Activated CD4-positive, alpha-beta memory T cell treated with anti-CD3 and anti-CD28 coated beads, Interleukin-2, amount 10 ng/mL, durations not matched to agents 7 days and 5 days (primary cell): ENCODE measurements around the gene VWA5B1. TPM values are rescaled to one million over a fixed set of nuclear protein-coding genes. Genes with fewer than 3 reads are reported as not detected.
"Not testable (repeated sequence)": the region's sequence is repeated elsewhere in the genome, so short reads cannot be mapped to it uniquely, and the experiment has no call there.

Experiments
- CTCF ChIA-PET: fragments of 350-600 bp; sonication (Branson Sonifier 250); formaldehyde crosslinking; loops from one replicate; lab custom pipeline; 2021; ENCODE audit warnings: antibody characterized with exemption, inconsistent platforms; lab: Charles Lee
- POLR2A ChIA-PET: fragments of 350-600 bp; sonication (Branson Sonifier 250); formaldehyde crosslinking; loops from one replicate; lab custom pipeline; 2021; ENCODE audit warnings: antibody characterized with exemption; lab: Charles Lee
- DNase-seq: peaks from one replicate; pipeline ENCODE4 v3.0.0-alpha.2; 2020
- H3K27ac Mint-ChIP-seq: one replicate; pipeline ENCODE4 v1.8.0; 2021; ENCODE audit warnings: mild to moderate bottlenecking, mixed read lengths
- H3K27me3 Mint-ChIP-seq: one replicate; pipeline ENCODE4 v1.8.0; 2021; ENCODE audit warnings: mixed read lengths
- H3K36me3 Mint-ChIP-seq: one replicate; pipeline ENCODE4 v1.8.0; 2021; ENCODE audit warnings: low read depth, mixed read lengths
- H3K4me1 Mint-ChIP-seq: one replicate; pipeline ENCODE4 v1.8.0; 2021; ENCODE audit warnings: mixed read lengths
- H3K4me3 Mint-ChIP-seq: one replicate; pipeline ENCODE4 v1.8.0; 2021; ENCODE audit warnings: mild to moderate bottlenecking, mixed read lengths
- H3K9me3 Mint-ChIP-seq: one replicate; pipeline ENCODE4 v1.8.0; 2021; ENCODE audit warnings: mixed read lengths
- total RNA-seq, 2 experiments: library from RNA; stranded (reverse); gene quantifications; one replicate each; pipeline ENCODE4 v1.2.3, GENCODE V29; 2021

The VWA5B1 gene
- total RNA-seq, 2 experiments from 2014 or later = not detected

DNA sequence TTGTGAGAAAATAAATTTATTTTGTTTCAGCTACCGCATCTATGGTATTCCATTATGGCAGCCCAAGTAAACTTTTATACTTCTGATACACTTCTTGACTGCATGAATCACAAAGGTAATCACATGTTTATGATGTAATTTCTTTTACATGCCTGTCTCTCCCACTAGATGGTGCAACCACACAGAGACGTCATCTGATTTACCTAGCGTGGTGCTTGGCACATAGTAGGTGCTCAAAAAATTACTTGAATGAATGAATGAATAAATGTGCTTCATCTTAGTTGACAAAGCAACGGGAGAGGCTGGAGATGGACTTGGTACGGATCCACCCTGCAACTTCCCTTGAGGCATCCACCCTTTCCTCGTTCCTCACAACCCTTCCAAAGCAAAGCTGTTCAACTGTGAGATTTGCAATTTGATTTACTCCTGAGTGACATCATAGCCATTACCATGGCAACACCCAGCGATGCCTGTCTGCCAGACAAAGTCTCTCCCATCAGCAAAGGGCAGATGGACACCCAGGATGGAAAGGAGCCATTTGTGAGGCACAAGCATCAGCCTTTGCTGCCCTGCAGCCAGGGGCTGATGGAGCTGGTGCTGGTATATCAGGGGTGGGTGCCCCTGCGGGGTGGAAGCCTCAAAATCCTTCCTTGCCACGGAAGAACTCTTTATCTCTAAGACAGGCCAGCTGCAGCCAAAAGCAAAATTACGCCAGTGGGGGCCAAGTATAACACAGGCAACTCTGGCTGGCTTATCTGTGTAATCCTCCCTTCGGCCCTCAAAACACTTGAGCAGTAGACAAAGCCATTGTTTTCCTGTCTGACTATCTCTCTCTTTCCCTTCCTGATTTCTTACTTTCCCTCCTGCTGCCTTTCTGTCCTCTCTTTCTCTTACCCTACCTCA lies 18.9 kb upstream of the VWA5B1 start:
- no peaks in the 10 kb centered on the region for H3K9me3 Mint-ChIP-seq
- DNase-seq = no peak
- no peaks in the 10 kb centered on the region for H3K36me3 Mint-ChIP-seq
- no peak overlapping the region for H3K4me3 Mint-ChIP-seq
- peaks cover 26% of the 10 kb centered on the region for H3K27me3 Mint-ChIP-seq
- ChIA-PET CTCF (no interaction called here), POLR2A (no interaction called here)
- no peak overlapping the region for H3K27ac Mint-ChIP-seq
- H3K4me1 Mint-ChIP-seq = no peaks in the 10 kb centered on the region

DNA sequence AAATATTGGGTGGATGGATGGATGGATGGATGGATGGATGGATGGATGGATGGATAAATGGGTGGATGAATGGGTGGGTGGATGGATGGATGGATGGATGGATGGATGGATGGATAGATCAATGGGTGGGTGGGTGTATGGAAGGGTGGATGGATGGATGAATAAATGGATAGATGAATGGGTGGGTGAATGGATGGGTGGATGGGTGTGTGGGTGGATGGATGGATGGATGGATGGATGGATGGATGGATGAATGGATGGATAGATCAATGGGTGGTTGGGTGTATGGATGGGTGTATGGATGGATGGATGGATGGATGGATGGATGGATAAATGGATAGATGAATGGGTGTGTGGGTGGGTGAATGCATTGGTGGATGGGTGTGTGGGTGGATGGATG lies 17.0 kb upstream of the VWA5B1 start:
- H3K9me3 Mint-ChIP-seq, H3K4me1 Mint-ChIP-seq, H3K4me3 Mint-ChIP-seq, POLR2A ChIA-PET, CTCF ChIA-PET, H3K27ac Mint-ChIP-seq, DNase-seq, H3K36me3 Mint-ChIP-seq: not testable (repeated sequence)
- H3K27me3 Mint-ChIP-seq = peaks cover 24% of the 10 kb centered on the region

DNA sequence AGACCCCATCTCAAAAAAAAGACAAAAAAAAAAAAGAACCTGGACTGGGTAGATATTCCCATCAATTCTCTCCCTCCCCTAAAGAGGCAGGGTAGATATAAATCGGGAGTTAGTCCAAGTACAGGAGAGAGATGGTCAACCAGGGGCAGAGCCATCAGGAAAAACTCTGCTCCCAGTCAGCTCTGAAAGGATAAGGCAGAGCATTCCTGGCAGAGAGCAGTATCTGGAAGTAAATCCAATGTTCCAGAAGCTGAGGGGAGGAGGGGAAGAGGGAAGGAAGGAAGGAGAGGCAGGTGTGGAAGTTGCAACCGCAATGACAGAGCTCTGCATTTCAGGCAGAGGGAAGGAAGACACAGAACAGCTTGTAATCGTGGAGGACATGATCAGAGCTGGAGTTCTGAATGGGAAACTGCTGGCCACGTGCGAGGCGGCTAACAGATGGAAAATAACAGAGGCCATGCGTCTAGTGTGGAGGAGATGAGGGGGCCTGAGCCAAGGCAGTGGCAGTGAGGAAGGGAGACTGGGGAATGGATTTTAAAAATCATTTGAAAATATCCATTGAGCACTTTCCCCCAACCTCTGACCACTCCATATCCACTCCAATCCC lies 15.3 kb upstream of the VWA5B1 start:
- Mint-ChIP-seq H3K27ac (no peak overlapping the region), H3K4me3 (no peak overlapping the region), H3K36me3 (no peaks in the 10 kb centered on the region), H3K9me3 (no peaks in the 10 kb centered on the region), H3K27me3 (peaks cover 22% of the 10 kb centered on the region), H3K4me1 (no peaks in the 10 kb centered on the region)
- DNase-seq = no peak
- ChIA-PET POLR2A (no interaction called here), CTCF (no interaction called here)

DNA sequence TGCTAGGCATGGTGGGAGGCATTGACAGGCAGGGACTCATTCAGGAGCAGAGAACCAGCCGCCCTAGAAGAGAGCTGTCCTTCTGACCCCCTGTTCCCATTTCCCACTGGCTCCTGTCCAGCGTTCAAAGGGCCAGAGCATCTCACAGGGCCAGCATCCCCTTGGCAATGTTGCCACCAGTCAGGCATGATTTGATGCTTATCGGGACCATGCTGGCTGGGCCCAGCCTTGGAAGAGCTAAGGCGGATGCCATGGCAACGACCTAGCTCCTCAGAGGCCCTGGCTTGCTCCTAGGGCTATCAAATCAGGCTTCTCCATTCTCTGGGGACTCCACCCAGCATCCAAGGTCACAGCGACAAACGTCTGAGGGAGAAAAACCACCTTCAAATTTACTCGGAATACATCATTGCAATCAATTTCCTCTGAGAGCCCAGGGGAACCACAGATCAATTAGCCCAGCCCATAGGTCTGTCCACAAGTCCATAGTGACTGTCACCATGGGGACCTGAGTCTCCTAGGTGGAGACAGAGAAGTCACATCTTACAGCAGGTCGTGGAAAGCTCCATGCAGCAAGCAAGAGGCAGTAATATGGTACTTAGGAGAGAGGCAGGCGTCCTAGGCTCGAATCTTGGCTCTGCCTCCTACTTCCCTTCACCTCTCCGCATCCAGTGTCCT lies 14.1 kb upstream of the VWA5B1 start:
- Mint-ChIP-seq H3K27me3 (peaks cover 19% of the 10 kb centered on the region), H3K36me3 (no peaks in the 10 kb centered on the region), H3K4me3 (no peak overlapping the region), H3K9me3 (no peaks in the 10 kb centered on the region), H3K4me1 (no peaks in the 10 kb centered on the region), H3K27ac (no peak overlapping the region)
- POLR2A ChIA-PET = no interaction called here
- no peak for DNase-seq
- CTCF ChIA-PET = no interaction called here

DNA sequence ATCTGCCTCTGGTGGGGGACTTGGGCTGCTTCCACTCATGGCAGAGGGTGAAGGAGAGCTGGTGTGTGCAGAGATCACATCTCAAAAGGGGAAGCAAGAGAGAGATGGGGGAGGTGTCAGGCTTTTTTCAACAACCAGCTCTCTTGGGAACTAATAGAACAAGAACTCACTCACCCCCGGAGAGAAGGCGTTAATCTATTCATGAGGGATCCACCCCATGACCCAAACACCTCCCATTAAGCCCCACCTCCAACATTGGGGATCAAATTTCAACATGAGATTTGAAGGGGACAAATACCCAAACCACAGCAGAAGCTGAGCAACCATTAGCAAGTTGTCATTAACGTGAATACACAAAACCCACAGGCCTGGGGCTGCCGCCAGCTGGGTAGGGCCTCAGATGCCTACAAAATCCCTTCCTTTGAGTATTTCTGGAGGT lies 12.0 kb upstream of the VWA5B1 start:
- CTCF ChIA-PET = no interaction called here
- H3K36me3 Mint-ChIP-seq = no peaks in the 10 kb centered on the region
- H3K27ac Mint-ChIP-seq = no peak overlapping the region
- POLR2A ChIA-PET = no interaction called here
- H3K4me3 Mint-ChIP-seq = no peak overlapping the region
- no peak for DNase-seq
- H3K9me3 Mint-ChIP-seq = no peaks in the 10 kb centered on the region
- no peaks in the 10 kb centered on the region for H3K4me1 Mint-ChIP-seq
- peaks cover 27% of the 10 kb centered on the region for H3K27me3 Mint-ChIP-seq

DNA sequence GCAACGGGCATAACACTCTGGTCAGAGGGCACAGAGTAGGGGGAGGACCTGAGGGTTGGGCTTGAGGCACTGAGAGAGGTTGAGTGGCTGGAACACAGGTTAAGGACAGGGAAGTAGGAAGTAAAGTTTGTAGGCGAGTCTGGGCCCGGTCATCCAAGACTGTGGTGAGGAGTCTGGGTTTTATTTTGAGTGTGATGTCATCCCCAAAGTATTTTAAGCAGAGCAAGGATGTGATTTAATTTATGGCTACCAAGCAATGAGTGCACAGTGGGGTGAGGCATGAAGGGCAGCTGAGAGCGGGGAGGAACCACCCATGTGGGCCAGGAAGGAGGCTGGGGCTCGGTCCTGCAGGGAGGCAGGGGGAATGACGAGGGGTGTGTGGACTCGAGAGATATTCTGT lies 11.2 kb upstream of the VWA5B1 start:
- no peak for DNase-seq
- Mint-ChIP-seq H3K4me1 (no peaks in the 10 kb centered on the region), H3K27me3 (peaks cover 27% of the 10 kb centered on the region), H3K36me3 (no peaks in the 10 kb centered on the region), H3K4me3 (no peak overlapping the region), H3K9me3 (no peaks in the 10 kb centered on the region), H3K27ac (no peak overlapping the region)
- POLR2A ChIA-PET = no interaction called here
- CTCF ChIA-PET = no interaction called here

DNA sequence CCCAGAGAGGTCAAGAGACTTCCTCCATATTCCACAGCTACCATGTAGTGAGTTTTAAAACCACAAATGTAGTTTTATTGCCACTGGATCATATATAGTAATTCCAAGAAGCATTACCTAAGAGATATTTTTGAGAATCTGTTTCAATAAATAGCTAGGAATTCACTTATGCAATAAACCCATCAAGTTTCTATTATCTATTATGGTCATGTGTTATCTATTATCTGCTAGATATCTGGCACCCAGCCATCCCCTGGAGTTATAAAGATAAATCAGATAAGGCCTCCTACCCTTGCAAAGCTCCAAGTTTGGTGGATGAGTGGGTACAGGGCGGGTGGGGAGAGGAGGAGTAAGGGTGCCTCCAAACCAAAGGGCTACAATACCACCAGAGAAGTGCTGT lies 10.3 kb upstream of the VWA5B1 start:
- Mint-ChIP-seq H3K27ac (no peak overlapping the region), H3K9me3 (no peaks in the 10 kb centered on the region), H3K4me3 (no peak overlapping the region), H3K27me3 (peaks cover 34% of the 10 kb centered on the region), H3K4me1 (no peaks in the 10 kb centered on the region), H3K36me3 (no peaks in the 10 kb centered on the region)
- DNase-seq = no peak
- ChIA-PET CTCF (interaction anchor here (1.1 kb wide), 1 partner anchor 55 kb away, joined by 3 read pairs; no protein-coding TSS in a partner anchor), POLR2A (no interaction called here)

DNA sequence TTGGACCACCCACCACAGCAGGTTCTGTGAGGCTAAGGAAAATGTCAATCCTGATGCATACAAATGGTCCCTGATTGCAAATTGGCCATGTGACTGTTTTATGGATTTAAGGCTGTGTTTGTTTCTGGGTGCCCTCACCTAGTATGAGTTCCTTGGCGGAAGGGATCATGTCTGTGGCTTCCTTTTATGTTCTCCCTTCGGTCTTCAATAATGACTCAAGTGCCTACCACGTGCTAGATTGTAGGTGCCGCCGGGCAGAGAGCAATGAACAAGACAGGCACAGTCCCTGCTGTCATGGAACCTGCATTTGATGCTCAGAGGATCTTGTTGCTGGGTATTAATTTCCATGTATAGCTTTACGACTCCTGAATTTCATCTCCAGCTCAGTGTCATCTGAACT lies 9.8 kb upstream of the VWA5B1 start:
- no peak for DNase-seq
- Mint-ChIP-seq H3K27ac (no peak overlapping the region), H3K4me1 (no peaks in the 10 kb centered on the region), H3K27me3 (peaks cover 34% of the 10 kb centered on the region), H3K9me3 (no peaks in the 10 kb centered on the region), H3K4me3 (no peak overlapping the region), H3K36me3 (no peaks in the 10 kb centered on the region)
- ChIA-PET POLR2A (no interaction called here), CTCF (interaction anchor here (0.6 to 1.1 kb wide), 2 partner anchors 56 to 68 kb away, joined by 3 to 4 read pairs; no protein-coding TSS in a partner anchor)

DNA sequence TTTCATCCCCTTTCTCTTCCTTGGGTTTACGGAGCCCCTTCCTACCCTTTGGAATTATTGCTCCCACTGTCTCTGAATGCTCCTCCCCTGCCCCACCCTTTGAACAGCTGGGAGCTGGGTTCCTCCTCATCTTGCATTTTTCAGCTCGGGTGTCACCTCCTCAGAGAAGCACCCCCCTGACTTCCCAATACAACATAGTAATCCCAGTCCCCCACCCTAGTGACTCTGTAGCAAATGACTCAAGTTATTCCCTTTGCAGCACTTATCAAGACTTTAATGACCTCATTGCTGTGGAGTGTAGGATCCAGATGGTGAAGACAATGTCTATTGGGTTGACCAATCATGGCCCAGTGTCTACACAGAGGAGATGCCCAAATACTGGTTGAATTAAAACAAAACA lies 8.9 kb upstream of the VWA5B1 start:
- peaks cover 38% of the 10 kb centered on the region for H3K27me3 Mint-ChIP-seq
- POLR2A ChIA-PET = no interaction called here
- H3K36me3 Mint-ChIP-seq = no peaks in the 10 kb centered on the region
- CTCF ChIA-PET = no interaction called here
- H3K4me3 Mint-ChIP-seq = no peak overlapping the region
- H3K9me3 Mint-ChIP-seq = no peaks in the 10 kb centered on the region
- H3K27ac Mint-ChIP-seq = no peak overlapping the region
- DNase-seq = no peak
- H3K4me1 Mint-ChIP-seq = no peaks in the 10 kb centered on the region

DNA sequence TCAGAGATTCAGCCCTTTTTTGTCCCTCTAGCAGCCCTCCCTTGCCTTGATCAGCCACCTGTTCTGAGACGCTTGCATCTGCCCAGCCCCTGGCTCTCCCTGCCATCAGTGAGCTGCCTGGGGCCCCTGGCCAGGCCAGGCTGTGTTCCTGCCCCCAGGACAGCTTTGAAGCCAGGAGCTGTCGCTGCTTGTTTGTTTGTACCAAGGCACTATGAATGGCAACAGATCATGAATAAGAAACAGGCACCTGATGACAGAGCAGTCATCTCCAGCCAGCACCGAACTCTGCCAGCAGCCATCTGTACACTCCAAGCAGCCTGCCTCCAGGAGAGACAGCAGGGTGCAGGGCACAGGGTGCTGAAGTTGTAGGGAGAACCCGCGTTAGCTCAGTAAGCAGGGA lies 8.1 kb upstream of the VWA5B1 start:
- Mint-ChIP-seq H3K36me3 (no peaks in the 10 kb centered on the region), H3K4me1 (no peaks in the 10 kb centered on the region), H3K9me3 (no peaks in the 10 kb centered on the region), H3K4me3 (no peak overlapping the region), H3K27me3 (peaks cover 37% of the 10 kb centered on the region), H3K27ac (no peak overlapping the region)
- ChIA-PET CTCF (no interaction called here), POLR2A (no interaction called here)
- DNase-seq = no peak

DNA sequence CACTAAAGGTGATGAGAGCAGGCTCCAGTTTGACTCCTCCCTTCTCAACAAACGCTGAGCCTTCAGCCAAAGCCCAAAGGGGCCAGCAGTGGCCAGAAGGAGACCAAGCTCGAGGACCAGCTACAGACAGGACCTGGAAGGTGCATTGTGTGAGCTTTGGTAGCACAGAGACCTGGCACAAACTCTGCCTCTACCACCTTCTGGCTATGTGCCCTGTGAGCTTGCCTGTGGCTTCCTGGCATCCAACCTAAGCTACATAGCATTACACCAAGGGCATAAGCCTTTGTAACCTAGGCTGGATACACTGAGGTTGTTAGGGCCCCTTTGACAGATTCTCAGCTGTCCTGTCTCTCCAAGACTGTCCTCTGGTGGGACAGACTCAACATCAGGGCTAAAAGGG lies 6.6 kb upstream of the VWA5B1 start:
- H3K27ac Mint-ChIP-seq = no peak overlapping the region
- no peaks in the 10 kb centered on the region for H3K36me3 Mint-ChIP-seq
- no peaks in the 10 kb centered on the region for H3K9me3 Mint-ChIP-seq
- ChIA-PET POLR2A (no interaction called here), CTCF (no interaction called here)
- H3K4me1 Mint-ChIP-seq = no peaks in the 10 kb centered on the region
- no peak overlapping the region for H3K4me3 Mint-ChIP-seq
- no peak for DNase-seq
- H3K27me3 Mint-ChIP-seq = peaks cover 43% of the 10 kb centered on the region

DNA sequence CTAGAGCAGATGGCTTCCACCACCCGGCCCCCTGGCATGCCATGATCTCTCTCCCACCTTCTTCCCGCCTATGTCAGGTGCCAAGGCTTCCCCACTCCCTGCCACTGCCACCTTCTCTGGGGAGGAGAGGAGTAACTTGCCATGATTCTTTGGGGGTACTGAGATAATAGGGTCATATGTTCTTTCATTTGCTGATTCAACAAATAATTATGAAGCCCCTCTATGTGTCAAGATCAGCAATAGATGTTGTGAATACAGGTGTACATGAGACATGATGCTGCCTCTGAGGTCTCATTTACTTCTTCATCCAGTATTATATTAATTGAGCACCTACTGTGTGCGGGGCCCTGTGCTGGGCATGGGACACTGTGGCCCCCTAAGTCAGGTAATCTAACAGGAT lies 6.0 kb upstream of the VWA5B1 start:
- no peak overlapping the region for H3K4me3 Mint-ChIP-seq
- H3K27ac Mint-ChIP-seq = no peak overlapping the region
- ChIA-PET POLR2A (no interaction called here), CTCF (no interaction called here)
- H3K27me3 Mint-ChIP-seq = peaks cover 43% of the 10 kb centered on the region
- no peaks in the 10 kb centered on the region for H3K4me1 Mint-ChIP-seq
- H3K9me3 Mint-ChIP-seq = no peaks in the 10 kb centered on the region
- DNase-seq = no peak
- H3K36me3 Mint-ChIP-seq = no peaks in the 10 kb centered on the region

DNA sequence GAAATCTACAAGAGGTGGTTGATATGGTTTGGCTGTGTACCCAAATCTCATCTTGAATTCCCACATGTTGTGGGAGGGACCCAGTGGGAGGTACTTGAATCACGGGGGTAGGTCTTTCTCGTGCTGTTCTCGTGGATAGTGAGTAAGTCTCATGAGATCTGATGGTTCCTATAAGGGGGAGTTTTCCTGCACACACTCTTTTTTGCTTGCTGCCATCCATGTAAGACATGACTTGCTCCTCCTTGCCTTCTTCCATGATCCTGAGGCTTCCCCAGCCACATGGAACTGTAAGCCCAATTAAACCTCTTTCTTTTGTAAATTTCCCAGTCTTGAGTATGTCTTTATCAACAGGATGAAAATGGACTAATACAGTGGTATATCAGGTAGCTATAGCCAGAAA lies 5.2 kb upstream of the VWA5B1 start:
- Mint-ChIP-seq H3K27me3 (peaks cover 51% of the 10 kb centered on the region), H3K4me1 (no peaks in the 10 kb centered on the region), H3K4me3 (no peak overlapping the region), H3K9me3 (no peaks in the 10 kb centered on the region), H3K36me3 (no peaks in the 10 kb centered on the region), H3K27ac (no peak overlapping the region)
- DNase-seq = no peak
- ChIA-PET POLR2A (no interaction called here), CTCF (no interaction called here)
